HEK293 (cell line): ENCODE results near the gene TMEM200A.

Source experiments
- CTCF ChIA-PET: fragments of 350-600 bp; formaldehyde crosslinking; extraction: SDS; loops from one replicate; lab custom pipeline; 2021; ENCODE audit warnings: antibody characterized with exemption; lab: Yijun Ruan, JAX
- POLR2A ChIA-PET: fragments of 300-600 bp; formaldehyde crosslinking; extraction: SDS; loops from one replicate; lab custom pipeline; 2020; ENCODE audit warnings: antibody characterized with exemption, inconsistent platforms; lab: Yijun Ruan, JAX
- H3K27ac ChIP-seq: fragments of 200-500 bp; sonication (Bioruptor generic); 2 replicates; pipeline ENCODE4 v1.5.1; 2014; ENCODE audit warnings: low read depth, low read length, control low read depth, inconsistent platforms; ENCODE audit errors: extremely low read depth
- H3K36me3 ChIP-seq, 2 experiments: fragments of 200-500 bp in 1 of 2; sonication (Bioruptor generic) in 1 of 2; 1 replicate in 1 of 2; 2 replicates in 1 of 2; pipeline ENCODE4 v1.5.1; 2014 to 2017; ENCODE audit warnings: inconsistent platforms in 2 of 2, low read length in 2 of 2; ENCODE audit not compliant: control insufficient read depth in 2 of 2, insufficient read depth in 1 of 2
- H3K4me1 ChIP-seq: fragments of 200-500 bp; sonication (Bioruptor generic); 2 replicates; pipeline ENCODE4 v1.5.1; 2014; ENCODE audit warnings: mild to moderate bottlenecking, low read length, inconsistent platforms; ENCODE audit not compliant: control insufficient read depth, insufficient read depth
- H3K4me3 ChIP-seq: 2 replicates; pipeline ENCODE4 v1.5.1; 2011; ENCODE audit warnings: low read depth, mild to moderate bottlenecking, control low read depth, low read length, moderate library complexity
- H3K9me3 ChIP-seq: fragments of 200-500 bp; sonication (Bioruptor generic); 2 replicates; pipeline ENCODE4 v1.5.1; 2014; ENCODE audit warnings: low read depth, low read length, inconsistent platforms; ENCODE audit not compliant: control insufficient read depth, insufficient read depth
- EGR2 ChIP-seq: fragments of 450-650 bp; formaldehyde crosslinking; IDR thresholded peaks from 2 replicates; pipeline ENCODE4 v1.5.1; 2016; ENCODE audit warnings: low read depth, missing biosample characterization, missing genetic modification characterization
- SP7 ChIP-seq: fragments of 450-650 bp; formaldehyde crosslinking; IDR thresholded peaks from 2 replicates; pipeline ENCODE4 v1.5.1; 2016; ENCODE audit warnings: missing biosample characterization, missing genetic modification characterization
- ZBTB11 ChIP-seq: fragments of 450-650 bp; formaldehyde crosslinking; conservative IDR thresholded peaks from 2 replicates; pipeline ENCODE4 v1.5.1; 2016; ENCODE audit warnings: low read depth, missing biosample characterization, missing genetic modification characterization
- ZNF433 ChIP-seq: fragments of 450-650 bp; formaldehyde crosslinking; IDR thresholded peaks from 2 replicates; pipeline ENCODE4 v1.5.1; 2016; ENCODE audit warnings: missing biosample characterization, missing genetic modification characterization, low read depth
- ZNF501 ChIP-seq: fragments of 450-650 bp; formaldehyde crosslinking; IDR thresholded peaks from 2 replicates; pipeline ENCODE4 v1.5.1; 2016; ENCODE audit warnings: missing biosample characterization, missing genetic modification characterization
- ZNF529 ChIP-seq: fragments of 450-650 bp; formaldehyde crosslinking; IDR thresholded peaks from 2 replicates; pipeline ENCODE4 v1.5.1; 2017; ENCODE audit warnings: missing genetic modification characterization, missing biosample characterization; ENCODE audit not compliant: insufficient replicate concordance
- ZNF596 ChIP-seq: fragments of 450-650 bp; IDR thresholded peaks from 2 replicates; pipeline ENCODE4 v1.5.0; 2018; ENCODE audit warnings: missing biosample characterization, mild to moderate bottlenecking, missing genetic modification characterization, moderate library complexity
- ZNF624 ChIP-seq: fragments of 450-650 bp; formaldehyde crosslinking; IDR thresholded peaks from 2 replicates; pipeline ENCODE4 v1.5.1; 2017; ENCODE audit warnings: missing biosample characterization, missing genetic modification characterization
- ZNF660 ChIP-seq: fragments of 450-650 bp; IDR thresholded peaks from 2 replicates; pipeline ENCODE4 v1.5.1; 2018; ENCODE audit warnings: missing biosample characterization, mild to moderate bottlenecking, missing genetic modification characterization
- ZNF76 ChIP-seq: fragments of 450-650 bp; formaldehyde crosslinking; IDR thresholded peaks from 2 replicates; pipeline ENCODE4; 2016; ENCODE audit warnings: low read depth, missing biosample characterization, missing genetic modification characterization, borderline replicate concordance
- TF ChIP-seq, protein P1 (sequence below): fragments of 450-650 bp; formaldehyde crosslinking; conservative IDR thresholded peaks from 2 replicates; pipeline ENCODE4 v1.5.1; 2016; ENCODE audit warnings: low read depth, missing biosample characterization, missing genetic modification characterization

TMEM200A gene

GRCh38 chr6:130377915-130378314, 12.1 kb downstream of the TMEM200A start (continued):
- TF ChIP-seq, protein P1, sequence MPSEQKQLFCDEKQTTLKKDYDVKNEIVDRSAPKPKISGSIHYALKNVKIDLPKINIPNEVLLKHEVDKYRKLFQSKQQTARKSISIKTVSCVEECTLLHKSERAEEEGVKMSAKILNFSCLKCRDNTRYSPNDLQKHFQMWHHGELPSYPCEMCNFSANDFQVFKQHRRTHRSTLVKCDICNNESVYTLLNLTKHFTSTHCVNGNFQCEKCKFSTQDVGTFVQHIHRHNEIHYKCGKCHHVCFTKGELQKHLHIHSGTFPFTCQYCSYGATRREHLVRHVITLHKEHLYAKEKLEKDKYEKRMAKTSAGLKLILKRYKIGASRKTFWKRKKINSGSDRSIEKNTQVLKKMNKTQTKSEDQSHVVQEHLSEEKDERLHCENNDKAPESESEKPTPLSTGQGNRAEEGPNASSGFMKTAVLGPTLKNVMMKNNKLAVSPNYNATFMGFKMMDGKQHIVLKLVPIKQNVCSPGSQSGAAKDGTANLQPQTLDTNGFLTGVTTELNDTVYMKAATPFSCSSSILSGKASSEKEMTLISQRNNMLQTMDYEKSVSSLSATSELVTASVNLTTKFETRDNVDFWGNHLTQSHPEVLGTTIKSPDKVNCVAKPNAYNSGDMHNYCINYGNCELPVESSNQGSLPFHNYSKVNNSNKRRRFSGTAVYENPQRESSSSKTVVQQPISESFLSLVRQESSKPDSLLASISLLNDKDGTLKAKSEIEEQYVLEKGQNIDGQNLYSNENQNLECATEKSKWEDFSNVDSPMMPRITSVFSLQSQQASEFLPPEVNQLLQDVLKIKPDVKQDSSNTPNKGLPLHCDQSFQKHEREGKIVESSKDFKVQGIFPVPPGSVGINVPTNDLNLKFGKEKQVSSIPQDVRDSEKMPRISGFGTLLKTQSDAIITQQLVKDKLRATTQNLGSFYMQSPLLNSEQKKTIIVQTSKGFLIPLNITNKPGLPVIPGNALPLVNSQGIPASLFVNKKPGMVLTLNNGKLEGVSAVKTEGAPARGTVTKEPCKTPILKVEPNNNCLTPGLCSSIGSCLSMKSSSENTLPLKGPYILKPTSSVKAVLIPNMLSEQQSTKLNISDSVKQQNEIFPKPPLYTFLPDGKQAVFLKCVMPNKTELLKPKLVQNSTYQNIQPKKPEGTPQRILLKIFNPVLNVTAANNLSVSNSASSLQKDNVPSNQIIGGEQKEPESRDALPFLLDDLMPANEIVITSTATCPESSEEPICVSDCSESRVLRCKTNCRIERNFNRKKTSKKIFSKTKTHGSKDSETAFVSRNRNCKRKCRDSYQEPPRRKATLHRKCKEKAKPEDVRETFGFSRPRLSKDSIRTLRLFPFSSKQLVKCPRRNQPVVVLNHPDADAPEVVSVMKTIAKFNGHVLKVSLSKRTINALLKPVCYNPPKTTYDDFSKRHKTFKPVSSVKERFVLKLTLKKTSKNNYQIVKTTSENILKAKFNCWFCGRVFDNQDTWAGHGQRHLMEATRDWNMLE (tag by site-specific recombination) = no peak
- TF ChIP-seq ZBTB11 (tag by site-specific recombination) = no peak

DNA sequence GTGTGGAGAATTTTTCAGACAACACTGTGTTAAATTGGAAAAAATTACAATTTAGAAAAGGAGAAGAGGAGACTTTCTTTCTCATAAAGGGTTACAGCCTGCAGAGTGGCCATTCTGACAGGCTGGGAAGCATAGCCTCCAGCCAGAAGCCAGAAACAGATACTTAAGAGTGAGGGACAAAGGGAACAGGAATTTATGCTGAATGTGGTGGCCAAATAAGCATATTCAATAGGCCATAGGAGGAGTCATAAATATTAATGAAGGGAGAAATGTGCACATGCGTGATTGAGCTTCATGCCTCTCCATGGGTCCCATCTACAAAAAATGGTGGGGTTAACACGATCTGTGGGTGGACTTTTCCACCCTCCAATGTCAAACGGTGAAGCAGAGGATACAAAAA, 13.4 kb downstream of the TMEM200A start:
- no peak overlapping the region for H3K27ac ChIP-seq
- ChIA-PET POLR2A (no interaction called here), CTCF (interaction anchor here (0.6 to 1.4 kb wide), 2 partner anchors 12 to 325 kb away, joined by 3 to 4 read pairs; no protein-coding TSS in a partner anchor)
- H3K4me1 ChIP-seq = no peaks in the 10 kb centered on the region
- no peaks in the 10 kb centered on the region for H3K9me3 ChIP-seq
- H3K4me3 ChIP-seq = no peak overlapping the region
- TF ChIP-seq EGR2 (tag by site-specific recombination) = no peak
- TF ChIP-seq ZNF660 (tag by site-specific recombination) = no peak
- TF ChIP-seq SP7 (tag by site-specific recombination) = no peak
- TF ChIP-seq ZNF529 (tag by site-specific recombination) = no peak
- no peak for TF ChIP-seq ZNF501 (tag by site-specific recombination)
- no peak for TF ChIP-seq ZNF624
- TF ChIP-seq ZNF433 (tag by site-specific recombination) = no peak
- TF ChIP-seq ZNF596 (tag by site-specific recombination) = no peak
- no peaks in the 10 kb centered on the region for H3K36me3 ChIP-seq

DNA sequence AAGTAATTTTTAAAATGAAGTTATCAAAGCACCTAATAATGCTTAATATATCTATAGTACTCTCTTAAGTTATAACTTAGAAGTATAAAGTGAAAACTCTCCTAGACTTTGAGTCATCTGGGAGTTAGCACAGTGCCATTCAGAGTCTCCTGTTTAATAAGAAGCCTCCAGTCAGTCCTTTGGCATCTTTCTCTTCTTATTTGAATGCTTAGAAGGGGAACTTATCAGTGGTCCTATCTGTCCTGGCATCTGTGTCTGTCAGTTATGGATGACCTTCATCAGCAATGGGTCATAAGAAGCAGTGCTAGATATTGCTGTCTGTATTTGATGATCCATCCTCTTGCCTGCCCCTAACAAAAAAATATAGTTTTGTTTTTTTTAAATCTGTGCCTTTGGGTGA, 15.2 kb downstream of the TMEM200A start:
- H3K27ac ChIP-seq = no peak overlapping the region
- TF ChIP-seq ZNF76 (tag by site-specific recombination) = no peak
- ChIA-PET POLR2A (no interaction called here), CTCF (interaction anchor here (0.8 kb wide), 1 partner anchor 16 kb away, joined by 3 read pairs; no protein-coding TSS in a partner anchor)
- no peak overlapping the region for H3K4me3 ChIP-seq
- no peaks in the 10 kb centered on the region for H3K4me1 ChIP-seq
- no peaks in the 10 kb centered on the region for H3K9me3 ChIP-seq
- no peaks in the 10 kb centered on the region for H3K36me3 ChIP-seq
